GM12878 (cell line): Measurements from ENCODE around the gene MDFI. TPM values are rescaled to one million over a fixed set of nuclear protein-coding genes. Genes with fewer than 3 reads are reported as not detected.

Source experiments
- ATAC-seq: fragments of 200-7000 bp; cut with Tn5 transposase; 3 replicates; pipeline ENCODE4 v1.9.1; 2020; ENCODE audit warnings: mild to moderate bottlenecking, moderate library complexity
- BruUV-seq: library from RNA; stranded (reverse); fragments of 400-500 nt; replicated peaks from 2 replicates; lab custom pipeline; 2021; lab: Mats Ljungman, UMichigan
- CTCF ChIA-PET: fragments of 300-600 bp; sonication (Branson Sonifier 250); formaldehyde crosslinking; extraction: SDS; loops from one replicate; lab custom pipeline; 2021; ENCODE audit warnings: inconsistent platforms; lab: Yijun Ruan, JAX
- POLR2A ChIA-PET: fragments of 350-600 bp; formaldehyde crosslinking; extraction: SDS; loops from one replicate; lab custom pipeline; 2021; ENCODE audit warnings: inconsistent platforms; lab: Charles Lee
- RAD21 ChIA-PET: fragments of 300-600 bp; sonication (Branson Sonifier 250); formaldehyde crosslinking; loops from one replicate; lab custom pipeline; 2023; ENCODE audit warnings: antibody characterized with exemption; ENCODE audit not compliant: unreplicated experiment; lab: Charles Lee
- SMC1A ChIA-PET: fragments of 300-600 bp; sonication (Branson Sonifier 250); formaldehyde crosslinking; loops from one replicate; lab custom pipeline; 2023; ENCODE audit not compliant: unreplicated experiment, uncharacterized antibody; lab: Charles Lee
- DNase-seq: peaks from one replicate; pipeline ENCODE4 v3.0.0-alpha.2; 2011; ENCODE audit warnings: low read depth, low spot score
- FAIRE-seq: peaks from 3 replicates; lab custom pipeline; 2011; peaks lifted over from hg19 to GRCh38; lab: Jason Lieb, UNC
- H2AFZ ChIP-seq: 2 replicates; pipeline ENCODE4 v1.6.0; 2011; ENCODE audit warnings: low read depth, low read length, control low read depth; ENCODE audit not compliant: control insufficient read depth
- H3K27ac ChIP-seq: 2 replicates; pipeline ENCODE4 v1.5.1; 2011; ENCODE audit warnings: control low read depth; ENCODE audit not compliant: control insufficient read depth, insufficient read depth
- H3K27me3 ChIP-seq, 2 experiments: replicated peaks in 1 of 2; 2 replicates each; pipeline versions ENCODE4 v1.6.0 to v1.6.1; 2011; ENCODE audit warnings: low read length in 1 of 2; ENCODE audit not compliant: control insufficient read depth in 2 of 2, insufficient read depth in 2 of 2
- H3K36me3 ChIP-seq, 2 experiments: 2 replicates each; pipeline ENCODE4 v1.5.1; 2011; ENCODE audit warnings: low read length in 1 of 2; ENCODE audit not compliant: control insufficient read depth in 2 of 2, insufficient read depth in 2 of 2
- H3K4me1 ChIP-seq: 2 replicates; pipeline ENCODE4 v1.6.1; 2011; ENCODE audit warnings: mild to moderate bottlenecking, low read length, moderate library complexity, mixed read lengths; ENCODE audit not compliant: control insufficient read depth, insufficient read depth
- H3K4me2 ChIP-seq: 2 replicates; pipeline ENCODE4 v1.6.0; 2011; ENCODE audit warnings: control low read depth; ENCODE audit not compliant: control insufficient read depth, insufficient read depth
- H3K4me3 ChIP-seq: fragments of 200-600 bp; sonication (generic); 2 replicates; pipeline ENCODE4 v1.5.1; 2016
- H3K79me2 ChIP-seq: 2 replicates; pipeline ENCODE4 v1.6.0; 2011; ENCODE audit warnings: low read length; ENCODE audit not compliant: control insufficient read depth, insufficient read depth
- H3K9ac ChIP-seq: 2 replicates; pipeline ENCODE4 v1.8.0; 2011; ENCODE audit warnings: low read length, control low read depth, mixed read lengths; ENCODE audit not compliant: control insufficient read depth, insufficient read depth
- H3K9me3 ChIP-seq: replicated peaks from 3 replicates; pipeline ENCODE4 v1.5.1; 2011; ENCODE audit warnings: mild to moderate bottlenecking, low read length; ENCODE audit not compliant: control insufficient read depth, insufficient read depth
- H4K20me1 ChIP-seq: 2 replicates; pipeline ENCODE4 v1.6.0; 2011; ENCODE audit not compliant: control insufficient read depth, insufficient read depth
- CBX5 ChIP-seq: sonication (generic); IDR thresholded peaks from 2 replicates; pipeline ENCODE4 v1.6.1; 2016; ENCODE audit warnings: low read depth, moderate library complexity, mild to moderate bottlenecking, inconsistent platforms
- FOS ChIP-seq: IDR thresholded peaks from 3 replicates; pipeline ENCODE4 v1.6.1; 2011; ENCODE audit warnings: borderline replicate concordance; ENCODE audit not compliant: insufficient read length; ENCODE audit errors: extremely low read depth
- NR2C2 ChIP-seq: IDR thresholded peaks from 2 replicates; pipeline ENCODE4 v1.6.1; 2011; ENCODE audit warnings: borderline replicate concordance, low read depth; ENCODE audit not compliant: control insufficient read depth, insufficient read length
- SMAD1 ChIP-seq: fragments of 450-650 bp; IDR thresholded peaks from 2 replicates; pipeline ENCODE4 v1.6.1; 2018; ENCODE audit warnings: mild to moderate bottlenecking, low read depth; ENCODE audit not compliant: partially characterized antibody
- WRNIP1 ChIP-seq: IDR thresholded peaks from 2 replicates; pipeline ENCODE4 v1.6.1; 2011; ENCODE audit warnings: low read depth, low read length, improper control_type of control experiment, borderline replicate concordance
- ZBTB33 ChIP-seq: fragments of 450-650 bp; IDR thresholded peaks from 2 replicates; pipeline ENCODE4 v1.6.1; 2017; ENCODE audit warnings: mild to moderate bottlenecking
- WGBS: methylation state at CpG from one replicate; pipeline ENCODE4 v1.1.6; 2016; ENCODE audit warnings: low lambda C conversion rate; ENCODE audit not compliant: insufficient replicate concordance, insufficient coverage; ENCODE audit errors: missing lambda C conversion rate; 5-methylcytosine and 5-hydroxymethylcytosine counted together
- in situ Hi-C: fragments of 300-500 bp; cut with MboI; formaldehyde crosslinking; loops from 9 replicates; pipeline ENCODE4 v1.14.3; 2018; ENCODE audit warnings: mixed read lengths
- intact Hi-C: fragments of 100-400 bp; cut with micrococcal nuclease; formaldehyde crosslinking; loops from one replicate; pipeline ENCODE4 v1.14.2; 2022; ENCODE audit not compliant: unreplicated experiment
- microRNA-seq: library from miRNA; unstranded; fragments of <30 nt; microRNA quantifications from one replicate; pipeline ENCODE4, GENCODE V29; 2018
- polyA plus RNA-seq, 11 experiments: library from polyadenylated mRNA; depleted of rRNA in 4 of 11; unstranded in 6 of 11; stranded (reverse) in 5 of 11; fragments of >200 nt; fragmentation: Nextera tagmentation in 4 of 11; fragmentation: Illumina TruSeq in 1 of 11; extraction: Ambion mirVana in 4 of 11; extraction: Trizol in 1 of 11; gene quantifications; 1 replicate in 1 of 11; 2 replicates in 10 of 11; pipeline versions ENCODE4 v1.2.1 to v1.2.3, GENCODE V29; 2011 to 2016; ENCODE audit warnings: inconsistent platforms in 2 of 11, missing spikeins in 2 of 11, low read depth in 1 of 11
- small RNA-seq: library from RNA; depleted of rRNA; stranded (forward); fragments of <200 nt; gene quantifications from one replicate; pipeline ENCODE3, GENCODE V24; 2014
- total RNA-seq, 4 experiments: library from RNA; depleted of rRNA in 3 of 4; stranded (reverse); fragments of >200 nt in 3 of 4; fragmentation: Illumina TruSeq in 1 of 4; extraction: Trizol in 1 of 4; gene quantifications; 2 replicates each; pipeline versions ENCODE4 v1.2.1 to v1.2.3, GENCODE V29; 2013 to 2021

Gene MDFI
- total and polyA plus RNA-seq, 10 of the 15 experiments (the other 5 are each of a cell fraction or from before 2014, with no cell fraction given) = not detected

- in situ Hi-C loops = no loop called here
- peak overlapping the region; percentile 99 for H3K4me2 ChIP-seq
- no peak overlapping the region; the same call in 1 of the 2 replicates for H3K9ac ChIP-seq
- H4K20me1 ChIP-seq = no peaks in the 10 kb centered on the region; the same call in 1 of the 2 replicates
- H3K27ac ChIP-seq = no peak overlapping the region; the same call in 1 of the 2 replicates
- intact Hi-C loops = loop anchor here (10.0 kb wide), 1 partner anchor 342 kb away; no protein-coding TSS in a partner anchor
- no peak for DNase-seq
- peak overlapping the region; percentile 85; the same call in 1 of the 2 replicates for H3K4me3 ChIP-seq
- no peaks in the 10 kb centered on the region for H3K9me3 ChIP-seq
- no peak for ATAC-seq
- WGBS = 75% methylated on average over 14 of the region's 14 CpGs
- peaks cover 18 to 33% of the 10 kb centered on the region in 2 experiments for H3K36me3 ChIP-seq
- no peak overlapping the region for H2AFZ ChIP-seq
- POLR2A ChIA-PET = interaction anchor here (0.9 kb wide), 1 partner anchor 32 kb away, joined by 3 read pairs; no protein-coding TSS in a partner anchor
- RAD21 ChIA-PET = no interaction called here
- BruUV-seq = no TSS peak
- peaks cover 56% of the 10 kb centered on the region for H3K4me1 ChIP-seq
- CTCF ChIA-PET = interaction anchor here (1.1 to 4.6 kb wide), 3 partner anchors 19 to 46 kb away, joined by 3 to 46 read pairs (median 3); no protein-coding TSS in a partner anchor
- FAIRE-seq = no peak
- SMC1A ChIA-PET = interaction anchor here (0.7 to 2.9 kb wide), 4 partner anchors 8 to 337 kb away, joined by 3 to 9 read pairs (median 3); no protein-coding TSS in a partner anchor
- no peaks in the 10 kb centered on the region for H3K27me3 ChIP-seq
- H3K79me2 ChIP-seq = peaks cover 92% of the 10 kb centered on the region
- no peak for TF ChIP-seq CBX5
- TF ChIP-seq WRNIP1 = no peak
- TF ChIP-seq SMAD1 = no peak
- TF ChIP-seq NR2C2 = no peak
- no peak for TF ChIP-seq FOS
- TF ChIP-seq ZBTB33 = no peak
Observed at GRCh38 chr6:41702771-41703494, 64.7 kb downstream of the MDFI start.

Small RNA genes lying within 50 kb of the gene (microRNA-seq; reads per million reads assigned to microRNA genes)
- gene MIR4641 = not detected

Small RNA genes lying within 50 kb of the gene (small RNA-seq; reads per million reads assigned to genes)
- not detected for gene MIR4641

Other genes starting within 250 kb of the MDFI start
- 3.4 and 5.1 TPM in 2 replicates for gene FOXP4, start 92.1 kb upstream of the MDFI start, total RNA-seq (2014; rRNA removed)
- gene FOXP4, start 92.1 kb upstream of the MDFI start, total RNA-seq (2014; rRNA removed; fragmentation: Illumina TruSeq; extraction: Trizol) = 1.8 and 2.3 TPM in 2 replicates
- gene FOXP4, start 92.1 kb upstream of the MDFI start, total RNA-seq (2021) = 41.6 and 46.1 TPM in 2 replicates
- gene FOXP4, start 92.1 kb upstream of the MDFI start, polyA plus RNA-seq (2011; rRNA removed) = 0.73 and 2.3 TPM in 2 replicates
- gene FOXP4, start 92.1 kb upstream of the MDFI start, polyA plus RNA-seq (2014; fragmentation: Illumina TruSeq; extraction: Trizol) = 1.9 and 6.3 TPM in 2 replicates
- under 1 TPM; 0.31 to 0.40 TPM for gene FOXP4, start 92.1 kb upstream of the MDFI start, polyA plus RNA-seq (2014; fragmentation: Nextera tagmentation; extraction: Ambion mirVana)
- gene FOXP4, start 92.1 kb upstream of the MDFI start, polyA plus RNA-seq (2014; rRNA removed) = 12.0 and 16.6 TPM in 2 replicates
- 1 to 10 TPM; 2.1 to 2.3 TPM for gene FOXP4, start 92.1 kb upstream of the MDFI start, polyA plus RNA-seq (2016; fragmentation: Nextera tagmentation; extraction: Ambion mirVana)
- gene TFEB, start 97.1 kb downstream of the MDFI start, total RNA-seq (2014; rRNA removed) = 95.7 and 97.9 TPM in 2 replicates
- gene TFEB, start 97.1 kb downstream of the MDFI start, total RNA-seq (2014; rRNA removed; fragmentation: Illumina TruSeq; extraction: Trizol) = 30.7 and 31.4 TPM in 2 replicates
- 97.7 and 108 TPM in 2 replicates for gene TFEB, start 97.1 kb downstream of the MDFI start, total RNA-seq (2021)
- 22.8 and 62.1 TPM in 2 replicates for gene TFEB, start 97.1 kb downstream of the MDFI start, polyA plus RNA-seq (2011; rRNA removed)
- 6.6 and 22.4 TPM in 2 replicates for gene TFEB, start 97.1 kb downstream of the MDFI start, polyA plus RNA-seq (2014; fragmentation: Illumina TruSeq; extraction: Trizol)
- 1 to 10 TPM in 1 of 2 experiments, under 1 TPM in 1; 0.84 to 2.6 TPM for gene TFEB, start 97.1 kb downstream of the MDFI start, polyA plus RNA-seq (2014; fragmentation: Nextera tagmentation; extraction: Ambion mirVana)
- 107 and 133 TPM in 2 replicates for gene TFEB, start 97.1 kb downstream of the MDFI start, polyA plus RNA-seq (2014; rRNA removed)
- 10 to 100 TPM; 59.4 to 64.3 TPM for gene TFEB, start 97.1 kb downstream of the MDFI start, polyA plus RNA-seq (2016; fragmentation: Nextera tagmentation; extraction: Ambion mirVana)
- gene PGC, start 108.9 kb downstream of the MDFI start, total RNA-seq (2014; rRNA removed) = not detected in 2 replicates
- not detected in 2 replicates for gene PGC, start 108.9 kb downstream of the MDFI start, total RNA-seq (2014; rRNA removed; fragmentation: Illumina TruSeq; extraction: Trizol)
- gene PGC, start 108.9 kb downstream of the MDFI start, total RNA-seq (2021) = 0.26 and 1.2 TPM in 2 replicates
- gene PGC, start 108.9 kb downstream of the MDFI start, polyA plus RNA-seq (2011; rRNA removed) = not detected in 2 replicates
- gene PGC, start 108.9 kb downstream of the MDFI start, polyA plus RNA-seq (2014; fragmentation: Illumina TruSeq; extraction: Trizol) = not detected in 2 replicates
- gene PGC, start 108.9 kb downstream of the MDFI start, polyA plus RNA-seq (2014; fragmentation: Nextera tagmentation; extraction: Ambion mirVana) = not detected
- not detected in 2 replicates for gene PGC, start 108.9 kb downstream of the MDFI start, polyA plus RNA-seq (2014; rRNA removed)
- not detected for gene PGC, start 108.9 kb downstream of the MDFI start, polyA plus RNA-seq (2016; fragmentation: Nextera tagmentation; extraction: Ambion mirVana)
- 1.4 and 2.1 TPM in 2 replicates for gene FRS3, start 141.4 kb downstream of the MDFI start, total RNA-seq (2014; rRNA removed)
- gene FRS3, start 141.4 kb downstream of the MDFI start, total RNA-seq (2014; rRNA removed; fragmentation: Illumina TruSeq; extraction: Trizol) = 1.3 TPM in 2 replicates
- 3.2 and 3.6 TPM in 2 replicates for gene FRS3, start 141.4 kb downstream of the MDFI start, total RNA-seq (2021)
- 1.7 and 2.1 TPM in 2 replicates for gene FRS3, start 141.4 kb downstream of the MDFI start, polyA plus RNA-seq (2011; rRNA removed)
- gene FRS3, start 141.4 kb downstream of the MDFI start, polyA plus RNA-seq (2014; fragmentation: Illumina TruSeq; extraction: Trizol) = 0.16 and 1.2 TPM in 2 replicates
- gene FRS3, start 141.4 kb downstream of the MDFI start, polyA plus RNA-seq (2014; fragmentation: Nextera tagmentation; extraction: Ambion mirVana) = under 1 TPM; 0.05 to 0.09 TPM
- 3.4 and 3.8 TPM in 2 replicates for gene FRS3, start 141.4 kb downstream of the MDFI start, polyA plus RNA-seq (2014; rRNA removed)
- 1 to 10 TPM; 1.4 to 2.7 TPM for gene FRS3, start 141.4 kb downstream of the MDFI start, polyA plus RNA-seq (2016; fragmentation: Nextera tagmentation; extraction: Ambion mirVana)
- 0.85 TPM in 1 of 2 replicates, not detected in the other for gene PRICKLE4, start 142.3 kb downstream of the MDFI start, total RNA-seq (2014; rRNA removed)
- gene PRICKLE4, start 142.3 kb downstream of the MDFI start, total RNA-seq (2014; rRNA removed; fragmentation: Illumina TruSeq; extraction: Trizol) = not detected in 2 replicates
- 0.37 TPM in 1 of 2 replicates, not detected in the other for gene PRICKLE4, start 142.3 kb downstream of the MDFI start, total RNA-seq (2021)
- gene PRICKLE4, start 142.3 kb downstream of the MDFI start, polyA plus RNA-seq (2011; rRNA removed) = not detected in 2 replicates
- not detected in 2 replicates for gene PRICKLE4, start 142.3 kb downstream of the MDFI start, polyA plus RNA-seq (2014; fragmentation: Illumina TruSeq; extraction: Trizol)
- not detected for gene PRICKLE4, start 142.3 kb downstream of the MDFI start, polyA plus RNA-seq (2014; fragmentation: Nextera tagmentation; extraction: Ambion mirVana)
- not detected in 2 replicates for gene PRICKLE4, start 142.3 kb downstream of the MDFI start, polyA plus RNA-seq (2014; rRNA removed)
- gene PRICKLE4, start 142.3 kb downstream of the MDFI start, polyA plus RNA-seq (2016; fragmentation: Nextera tagmentation; extraction: Ambion mirVana) = under 1 TPM; 0.33 to 0.35 TPM
- gene TOMM6, start 149.2 kb downstream of the MDFI start, total RNA-seq (2014; rRNA removed) = 206 TPM in 2 replicates
- 290 and 315 TPM in 2 replicates for gene TOMM6, start 149.2 kb downstream of the MDFI start, total RNA-seq (2014; rRNA removed; fragmentation: Illumina TruSeq; extraction: Trizol)
- 262 and 265 TPM in 2 replicates for gene TOMM6, start 149.2 kb downstream of the MDFI start, total RNA-seq (2021)
- gene TOMM6, start 149.2 kb downstream of the MDFI start, polyA plus RNA-seq (2011; rRNA removed) = 288 and 289 TPM in 2 replicates
- 746 and 940 TPM in 2 replicates for gene TOMM6, start 149.2 kb downstream of the MDFI start, polyA plus RNA-seq (2014; fragmentation: Illumina TruSeq; extraction: Trizol)
- 100 to 1,000 TPM; 653 to 729 TPM for gene TOMM6, start 149.2 kb downstream of the MDFI start, polyA plus RNA-seq (2014; fragmentation: Nextera tagmentation; extraction: Ambion mirVana)
- gene TOMM6, start 149.2 kb downstream of the MDFI start, polyA plus RNA-seq (2014; rRNA removed) = 283 and 357 TPM in 2 replicates
- 100 to 1,000 TPM; 538 to 566 TPM for gene TOMM6, start 149.2 kb downstream of the MDFI start, polyA plus RNA-seq (2016; fragmentation: Nextera tagmentation; extraction: Ambion mirVana)